ENCODE results near the gene REXO4.

GRCh38 chr9:133427658-133428348, 10.0 kb upstream of the REXO4 start:
- TF ChIP-seq ESRRA (IDR thresholded peaks at IDR 0.05; ENCODE audit: borderline replicate concordance, low read depth): no peak
- TF ChIP-seq CGGBP1 (CRISPR knock-in tag; IDR thresholded peaks at IDR 0.05): no peak
- TF ChIP-seq RBM34 (IDR thresholded peaks at IDR 0.05; ENCODE audit: borderline replicate concordance, insufficient read depth, low read length): no peak
- TF ChIP-seq SMC3 (conservative IDR thresholded peaks at IDR 0.05; ENCODE audit: insufficient read depth, low read depth, low read length): no peak
- TF ChIP-seq MXI1 (IDR thresholded peaks at IDR 0.05; ENCODE audit: low read depth, low read length): no peak
- no peak for TF ChIP-seq KDM4B (IDR thresholded peaks at IDR 0.05; ENCODE audit: borderline replicate concordance in 2 of 2, low read depth in 1 of 2)
- no peak for TF ChIP-seq ZNF134 (CRISPR knock-in tag; conservative IDR thresholded peaks at IDR 0.05)
- TF ChIP-seq ARID3A (IDR thresholded peaks at IDR 0.05; ENCODE audit: borderline replicate concordance, low read depth, low read length): no peak
- TF ChIP-seq CTCF (IDR thresholded peaks at IDR 0.05 in 2 of 3, conservative IDR thresholded peaks at IDR 0.05 in 1 of 3; ENCODE audit: insufficient read depth in 2 of 3, low read depth in 1 of 3, low read length in 3 of 3): no peak
- no peak for TF ChIP-seq TEAD2 (tag; IDR thresholded peaks at IDR 0.05)
- no peak for TF ChIP-seq GTF2B (IDR thresholded peaks at IDR 0.05; ENCODE audit: extremely low read depth, insufficient read length)
